H9 (cell line): ENCODE data around the gene SLC5A1. TPM values are rescaled to one million over a fixed set of nuclear protein-coding genes. Genes with fewer than 3 reads are reported as not detected.

ENCODE experiments used
- DNase-seq: peaks from one replicate; pipeline ENCODE4 v3.0.0-alpha.2; 2017
- H2AFZ ChIP-seq: one replicate; pipeline ENCODE4 v1.6.1; 2013; ENCODE audit warnings: mild to moderate bottlenecking, low read length, control low read depth, moderate library complexity
- H2AK5ac ChIP-seq: 2 replicates; pipeline ENCODE4 v1.6.1; 2013; ENCODE audit warnings: low read length, control low read depth, mixed read lengths; ENCODE audit not compliant: insufficient read length
- H2BK120ac ChIP-seq: one replicate; pipeline ENCODE4 v1.6.1; 2013; ENCODE audit warnings: low read depth, mild to moderate bottlenecking, low read length, control low read depth, inconsistent platforms; ENCODE audit not compliant: poor library complexity, severe bottlenecking
- H2BK12ac ChIP-seq: 2 replicates; pipeline ENCODE4 v1.6.1; 2013; ENCODE audit warnings: low read length, control low read depth, mixed read lengths, low read depth; ENCODE audit not compliant: insufficient read length
- H2BK15ac ChIP-seq: 2 replicates; pipeline ENCODE4 v1.6.1; 2013; ENCODE audit warnings: low read depth, low read length, control low read depth
- H2BK20ac ChIP-seq: one replicate; pipeline ENCODE4 v1.6.1; 2013; ENCODE audit warnings: low read depth, mild to moderate bottlenecking, low read length, control low read depth, inconsistent platforms; ENCODE audit not compliant: poor library complexity, severe bottlenecking
- H2BK5ac ChIP-seq: 2 replicates; pipeline ENCODE4 v1.6.1; 2013; ENCODE audit warnings: low read length, control low read depth, mixed read lengths; ENCODE audit not compliant: insufficient read length
- H3K14ac ChIP-seq: 2 replicates; pipeline ENCODE4 v1.6.1; 2013; ENCODE audit warnings: low read length, control low read depth; ENCODE audit not compliant: insufficient read depth
- H3K18ac ChIP-seq: 2 replicates; pipeline ENCODE4 v1.6.1; 2013; ENCODE audit warnings: low read depth, mild to moderate bottlenecking, mixed read lengths, low read length, control low read depth; ENCODE audit not compliant: insufficient read length
- H3K23ac ChIP-seq: 2 replicates; pipeline ENCODE4 v1.6.1; 2013; ENCODE audit warnings: low read length, control low read depth, mixed read lengths, low read depth; ENCODE audit not compliant: insufficient read length
- H3K23me2 ChIP-seq: 2 replicates; pipeline ENCODE4 v1.6.1; 2013; ENCODE audit warnings: low read depth, mild to moderate bottlenecking, mixed read lengths, low read length, control low read depth; ENCODE audit not compliant: insufficient read length, poor library complexity, severe bottlenecking
- H3K27ac ChIP-seq: 2 replicates; pipeline ENCODE4 v1.5.1; 2013; ENCODE audit warnings: low read length, control low read depth, mixed read lengths, low read depth; ENCODE audit not compliant: insufficient read length
- H3K27me3 ChIP-seq: 2 replicates; pipeline ENCODE4 v1.6.1; 2013; ENCODE audit warnings: low read length, control low read depth, inconsistent platforms; ENCODE audit not compliant: insufficient read depth
- H3K4ac ChIP-seq: 2 replicates; pipeline ENCODE4 v1.6.1; 2013; ENCODE audit warnings: low read depth, mild to moderate bottlenecking, control low read depth, inconsistent platforms, low read length, moderate library complexity
- H3K4me1 ChIP-seq: 2 replicates; pipeline ENCODE4 v1.6.1; 2013; ENCODE audit warnings: low read length, control low read depth, inconsistent platforms; ENCODE audit not compliant: insufficient read depth
- H3K4me2 ChIP-seq: 2 replicates; pipeline ENCODE4 v1.6.1; 2013; ENCODE audit warnings: low read length, control low read depth, mixed read lengths; ENCODE audit not compliant: insufficient read length, insufficient read depth
- H3K56ac ChIP-seq: 2 replicates; pipeline ENCODE4 v1.6.1; 2013; ENCODE audit warnings: low read depth, mild to moderate bottlenecking, mixed read lengths, low read length, control low read depth; ENCODE audit not compliant: insufficient read length
- H3K79me1 ChIP-seq: 2 replicates; pipeline ENCODE4 v1.6.1; 2013; ENCODE audit warnings: low read depth, mild to moderate bottlenecking, moderate library complexity, low read length, control low read depth, inconsistent platforms; ENCODE audit not compliant: insufficient read depth, poor library complexity, severe bottlenecking
- H3K79me2 ChIP-seq: 2 replicates; pipeline ENCODE4 v1.6.1; 2013; ENCODE audit warnings: low read length, control low read depth, inconsistent platforms; ENCODE audit not compliant: insufficient read depth
- H3K9ac ChIP-seq: 2 replicates; pipeline ENCODE4 v1.6.1; 2013; ENCODE audit warnings: low read length, control low read depth, mixed read lengths; ENCODE audit not compliant: insufficient read length; ENCODE audit errors: extremely low read depth
- H3K9me3 ChIP-seq: one replicate; pipeline ENCODE4 v1.6.1; 2013; ENCODE audit warnings: low read depth, low read length, inconsistent platforms; ENCODE audit not compliant: control insufficient read depth
- H3T11ph ChIP-seq: one replicate; pipeline ENCODE4 v1.6.1; 2013; ENCODE audit warnings: mild to moderate bottlenecking, low read length, control low read depth, inconsistent platforms
- H4K20me1 ChIP-seq: one replicate; pipeline ENCODE4 v1.6.1; 2013; ENCODE audit not compliant: control insufficient read depth, insufficient read length, insufficient read depth
- H4K5ac ChIP-seq: 2 replicates; pipeline ENCODE4 v1.6.1; 2013; ENCODE audit warnings: low read depth, mild to moderate bottlenecking, mixed read lengths, low read length, control low read depth; ENCODE audit not compliant: insufficient read length
- H4K8ac ChIP-seq: replicated peaks from 2 replicates; pipeline ENCODE4 v1.6.1; 2013; ENCODE audit warnings: low read length, control low read depth, mixed read lengths, low read depth; ENCODE audit not compliant: insufficient read length
- H4K91ac ChIP-seq: 2 replicates; pipeline ENCODE4 v1.6.1; 2013; ENCODE audit warnings: low read depth, mild to moderate bottlenecking, moderate library complexity, mixed read lengths, low read length, control low read depth; ENCODE audit not compliant: insufficient read length
- H3K27ac Mint-ChIP-seq, 3 experiments: 2 replicates in 2 of 3; 3 replicates in 1 of 3; pipeline ENCODE4 v1.8.0; 2020 to 2021; ENCODE audit warnings: mixed read lengths in 3 of 3, mild to moderate bottlenecking in 1 of 3, moderate library complexity in 1 of 3
- H3K27me3 Mint-ChIP-seq: 2 replicates; pipeline ENCODE4 v1.8.0; 2021; ENCODE audit warnings: low read depth, mild to moderate bottlenecking, moderate library complexity, mixed read lengths
- H3K36me3 Mint-ChIP-seq, 3 experiments: 2 replicates in 2 of 3; 3 replicates in 1 of 3; pipeline ENCODE4 v1.8.0; 2020 to 2021; ENCODE audit warnings: low read depth in 3 of 3, mixed read lengths in 3 of 3; ENCODE audit not compliant: insufficient read depth in 1 of 3
- H3K4me1 Mint-ChIP-seq, 2 experiments: 2 replicates each; pipeline ENCODE4 v1.8.0; 2020; ENCODE audit warnings: mixed read lengths in 2 of 2
- H3K4me3 Mint-ChIP-seq, 2 experiments: 2 replicates in 1 of 2; 3 replicates in 1 of 2; pipeline ENCODE4 v1.8.0; 2020 to 2021; ENCODE audit warnings: mild to moderate bottlenecking in 2 of 2, mixed read lengths in 2 of 2, moderate library complexity in 1 of 2
- H3K9me3 Mint-ChIP-seq, 2 experiments: 2 replicates in 1 of 2; 3 replicates in 1 of 2; pipeline ENCODE4 v1.8.0; 2020; ENCODE audit warnings: mild to moderate bottlenecking in 2 of 2, mixed read lengths in 2 of 2, moderate library complexity in 1 of 2
- CTCF ChIP-seq: fragments of 200-600 bp; sonication (generic); conservative IDR thresholded peaks from 3 replicates; pipeline ENCODE4 v1.8.0; 2021; ENCODE audit warnings: antibody characterized with exemption, mild to moderate bottlenecking
- WGBS: extraction: QIAGEN DNeasy Blood & Tissue Kit; methylation state at CpG from one replicate; pipeline ENCODE4 v1.1.7; 2013; ENCODE audit warnings: missing lambda C conversion rate, low lambda C conversion rate, mixed read lengths; ENCODE audit not compliant: insufficient read length; ENCODE audit errors: extremely low coverage; 5-methylcytosine and 5-hydroxymethylcytosine counted together
- total RNA-seq: library from RNA; stranded (reverse); gene quantifications from 2 replicates; pipeline ENCODE4 v1.2.1, GENCODE V29; 2021

SLC5A1 gene
- total RNA-seq, 1 experiment from 2014 or later: not detected

GRCh38 chr22:32097018-32097417 is 54.0 kb downstream of the SLC5A1 start:
- no peaks in the 10 kb centered on the region for H3K79me2 ChIP-seq
- H2BK12ac ChIP-seq: no peak overlapping the region
- H3K4me2 ChIP-seq: no peak overlapping the region
- TF ChIP-seq CTCF: no peak
- no peaks in the 10 kb centered on the region for H3K9me3 Mint-ChIP-seq
- no peak overlapping the region for H3K23ac ChIP-seq
- H3K18ac ChIP-seq: no peak overlapping the region
- no peak overlapping the region for H3K4me3 Mint-ChIP-seq
- H4K91ac ChIP-seq: no peak overlapping the region
- no peak overlapping the region for H4K8ac ChIP-seq
- no peaks in the 10 kb centered on the region for H4K20me1 ChIP-seq
- H2BK20ac ChIP-seq: no peak overlapping the region
- no peaks in the 10 kb centered on the region for H3K27me3 ChIP-seq
- whole genome bisulfite sequencing: no CpG with 5 or more reads among the region's 1 CpG
- H3K27ac Mint-ChIP-seq: no peak overlapping the region
- no peak overlapping the region for H2BK15ac ChIP-seq
- no peaks in the 10 kb centered on the region for H3K9me3 ChIP-seq
- no peak overlapping the region for H3K9ac ChIP-seq
- no peak overlapping the region for H3K4ac ChIP-seq
- no peaks in the 10 kb centered on the region for H3K4me1 ChIP-seq
- no peaks in the 10 kb centered on the region for H3K4me1 Mint-ChIP-seq
- no peak for DNase-seq
- no peak overlapping the region for H2BK120ac ChIP-seq
- no peak overlapping the region for H2BK5ac ChIP-seq
- no peak overlapping the region for H2AFZ ChIP-seq
- H3K23me2 ChIP-seq: no peaks in the 10 kb centered on the region
- no peak overlapping the region for H4K5ac ChIP-seq
- peaks cover 92% of the 10 kb centered on the region for H3K27me3 Mint-ChIP-seq
- H3T11ph ChIP-seq: no peak overlapping the region
- H3K27ac ChIP-seq: no peak overlapping the region
- H3K56ac ChIP-seq: no peak overlapping the region
- H3K36me3 Mint-ChIP-seq: no peaks in the 10 kb centered on the region
- H3K79me1 ChIP-seq: no peaks in the 10 kb centered on the region
- no peak overlapping the region for H3K14ac ChIP-seq
- H2AK5ac ChIP-seq: no peak overlapping the region
